ENCODE data around the gene HAGH. TPM values are rescaled to one million over a fixed set of nuclear protein-coding genes. Genes with fewer than 3 reads are reported as not detected.

The HAGH gene
- polyA plus RNA-seq, 4 donors: 49.4 to 167 (median 102) TPM

- Histone ChIP-seq H3K36me3 (ENCODE audit: control insufficient read depth in 3 of 3, insufficient read depth in 2 of 3, low read depth in 1 of 3, low read length in 3 of 3) (peaks cover 0 to 38% (median 4%) of the 10 kb centered on the region in 3 donors), H3K4me1 (ENCODE audit: control insufficient read depth in 3 of 3, insufficient read depth in 2 of 3, low read depth in 1 of 3, low read length in 2 of 3) (peaks cover 0 to 22% (median 0%) of the 10 kb centered on the region in 3 donors), H3K9me3 (ENCODE audit: control insufficient read depth in 2 of 2, insufficient read depth in 1 of 2, low read depth in 1 of 2, low read length in 1 of 2) (peaks cover 0 to 15% of the 10 kb centered on the region in 2 donors), H3K4me3 (ENCODE audit: low read depth in 1 of 3, low read length in 3 of 3) (peak within 1 kb of the TSS in 1 of 3 donors; percentile 29), H3K27ac (ENCODE audit: low read depth in 1 of 3, low read length in 2 of 3) (peak within 1 kb of the TSS in 1 of 3 donors; percentile 33), H3K27me3 (ENCODE audit: control insufficient read depth in 3 of 3, insufficient read depth in 3 of 3, low read length in 3 of 3) (no peaks in the 10 kb centered on the region)
- FAIRE-seq: no peak
- peak in 1 of 2 donors; percentile 48 for DNase-seq
- WGBS, 3 donors: 23 to 55% (median 39%) methylated on average over 21 to 28 of the region's 28 CpGs
These were observed 32.9 kb downstream of the HAGH start, which contains the start of gene IGFALS for GRCh38 chr16:1793578-1794220. TSS of gene IGFALS (minus strand) at chr16:1793705. CDS start at chr16:1793652, 53 bp downstream.

- 81 to 88% (median 87%) methylated on average over 25 to 33 of the region's 33 CpGs for WGBS, 3 donors
- peak overlapping the region in 1 of 3 donors; percentile 29 for H3K4me3 ChIP-seq (ENCODE audit: low read depth in 1 of 3, low read length in 3 of 3)
- H3K4me1 ChIP-seq (ENCODE audit: control insufficient read depth in 3 of 3, insufficient read depth in 2 of 3, low read depth in 1 of 3, low read length in 2 of 3): peaks cover 0 to 22% (median 0%) of the 10 kb centered on the region in 3 donors
- DNase-seq (no peak), FAIRE-seq (no peak)
- no peak overlapping the region for H3K27ac ChIP-seq (ENCODE audit: low read depth in 1 of 3, low read length in 2 of 3)
- peaks cover 0 to 8% of the 10 kb centered on the region in 2 donors for H3K9me3 ChIP-seq (ENCODE audit: control insufficient read depth in 2 of 2, insufficient read depth in 1 of 2, low read depth in 1 of 2, low read length in 1 of 2)
- H3K36me3 ChIP-seq (ENCODE audit: control insufficient read depth in 3 of 3, insufficient read depth in 2 of 3, low read depth in 1 of 3, low read length in 3 of 3): peaks cover 0 to 45% (median 4%) of the 10 kb centered on the region in 3 donors
- H3K27me3 ChIP-seq (ENCODE audit: control insufficient read depth in 3 of 3, insufficient read depth in 3 of 3, low read length in 3 of 3): no peaks in the 10 kb centered on the region
These were observed 33.6 kb downstream of the HAGH start for GRCh38 chr16:1792836-1793577.

- no peak overlapping the region for H3K4me3 ChIP-seq (ENCODE audit: low read depth in 1 of 3, low read length in 3 of 3)
- H3K9me3 ChIP-seq (ENCODE audit: control insufficient read depth in 2 of 2, insufficient read depth in 1 of 2, low read depth in 1 of 2, low read length in 1 of 2): peaks cover 0 to under 1% of the 10 kb centered on the region in 2 donors
- H3K36me3 ChIP-seq (ENCODE audit: control insufficient read depth in 3 of 3, insufficient read depth in 2 of 3, low read depth in 1 of 3, low read length in 3 of 3): peaks cover 0 to 54% (median 4%) of the 10 kb centered on the region in 3 donors
- H3K4me1 ChIP-seq (ENCODE audit: control insufficient read depth in 3 of 3, insufficient read depth in 2 of 3, low read depth in 1 of 3, low read length in 2 of 3): peaks cover 0 to 22% (median 0%) of the 10 kb centered on the region in 3 donors
- 88 to 92% (median 91%) methylated on average over 57 to 59 of the region's 59 CpGs for WGBS, 3 donors
- H3K27me3 ChIP-seq (ENCODE audit: control insufficient read depth in 3 of 3, insufficient read depth in 3 of 3, low read length in 3 of 3): no peaks in the 10 kb centered on the region
- FAIRE-seq (no peak), DNase-seq (no peak)
- no peak overlapping the region for H3K27ac ChIP-seq (ENCODE audit: low read depth in 1 of 3, low read length in 2 of 3)
These were observed 34.4 kb downstream of the HAGH start for GRCh38 chr16:1791943-1792812.

GRCh38 chr16:1791256-1791942 lies 35.2 kb downstream of the HAGH start:
- no peak overlapping the region for H3K27ac ChIP-seq (ENCODE audit: low read depth in 1 of 3, low read length in 2 of 3)
- 94 to 96% (median 94%) methylated on average over 49 to 53 of the region's 53 CpGs for WGBS, 3 donors
- H3K4me3 ChIP-seq (ENCODE audit: low read depth in 1 of 3, low read length in 3 of 3): no peak overlapping the region
- DNase-seq (no peak), FAIRE-seq (no peak)
- peaks cover 0 to 22% (median 0%) of the 10 kb centered on the region in 3 donors for H3K4me1 ChIP-seq (ENCODE audit: control insufficient read depth in 3 of 3, insufficient read depth in 2 of 3, low read depth in 1 of 3, low read length in 2 of 3)
- H3K36me3 ChIP-seq (ENCODE audit: control insufficient read depth in 3 of 3, insufficient read depth in 2 of 3, low read depth in 1 of 3, low read length in 3 of 3): peaks cover 0 to 61% (median 4%) of the 10 kb centered on the region in 3 donors
- no peaks in the 10 kb centered on the region for H3K9me3 ChIP-seq (ENCODE audit: control insufficient read depth in 2 of 2, insufficient read depth in 1 of 2, low read depth in 1 of 2, low read length in 1 of 2)
- H3K27me3 ChIP-seq (ENCODE audit: control insufficient read depth in 3 of 3, insufficient read depth in 3 of 3, low read length in 3 of 3): no peaks in the 10 kb centered on the region

- FAIRE-seq: no peak
- H3K27me3 ChIP-seq (ENCODE audit: control insufficient read depth in 3 of 3, insufficient read depth in 3 of 3, low read length in 3 of 3): no peaks in the 10 kb centered on the region
- H3K4me3 ChIP-seq (ENCODE audit: low read depth in 1 of 3, low read length in 3 of 3): no peak overlapping the region
- H3K36me3 ChIP-seq (ENCODE audit: control insufficient read depth in 3 of 3, insufficient read depth in 2 of 3, low read depth in 1 of 3, low read length in 3 of 3): peaks cover 0 to 68% (median 4%) of the 10 kb centered on the region in 3 donors
- H3K9me3 ChIP-seq (ENCODE audit: control insufficient read depth in 2 of 2, insufficient read depth in 1 of 2, low read depth in 1 of 2, low read length in 1 of 2): no peaks in the 10 kb centered on the region
- WGBS, 3 donors: 92 to 94% (median 93%) methylated on average over 38 to 44 of the region's 44 CpGs
- H3K4me1 ChIP-seq (ENCODE audit: control insufficient read depth in 3 of 3, insufficient read depth in 2 of 3, low read depth in 1 of 3, low read length in 2 of 3): peaks cover 0 to 22% (median 0%) of the 10 kb centered on the region in 3 donors
- H3K27ac ChIP-seq (ENCODE audit: low read depth in 1 of 3, low read length in 2 of 3): no peak overlapping the region
- no peak for DNase-seq
These were observed 35.9 kb downstream of the HAGH start for GRCh38 chr16:1790611-1791255.

- WGBS, 3 donors: 92 to 95% (median 93%) methylated on average over 13 to 15 of the region's 15 CpGs
- DNase-seq: no peak
- Histone ChIP-seq H3K9me3 (ENCODE audit: control insufficient read depth in 2 of 2, insufficient read depth in 1 of 2, low read depth in 1 of 2, low read length in 1 of 2) (no peaks in the 10 kb centered on the region), H3K36me3 (ENCODE audit: control insufficient read depth in 3 of 3, insufficient read depth in 2 of 3, low read depth in 1 of 3, low read length in 3 of 3) (peaks cover 0 to 73% (median 4%) of the 10 kb centered on the region in 3 donors), H3K4me1 (ENCODE audit: control insufficient read depth in 3 of 3, insufficient read depth in 2 of 3, low read depth in 1 of 3, low read length in 2 of 3) (peaks cover 0 to 19% (median 0%) of the 10 kb centered on the region in 3 donors), H3K4me3 (ENCODE audit: low read depth in 1 of 3, low read length in 3 of 3) (no peak overlapping the region), H3K27me3 (ENCODE audit: control insufficient read depth in 3 of 3, insufficient read depth in 3 of 3, low read length in 3 of 3) (no peaks in the 10 kb centered on the region), H3K27ac (ENCODE audit: low read depth in 1 of 3, low read length in 2 of 3) (no peak overlapping the region)
- FAIRE-seq: no peak
These were observed 36.4 kb downstream of the HAGH start for GRCh38 chr16:1790261-1790610.

GRCh38 chr16:1789643-1790045 lies 37.0 kb downstream of the HAGH start:
- H3K9me3 ChIP-seq (ENCODE audit: control insufficient read depth in 2 of 2, insufficient read depth in 1 of 2, low read depth in 1 of 2, low read length in 1 of 2): no peaks in the 10 kb centered on the region
- no peaks in the 10 kb centered on the region for H3K27me3 ChIP-seq (ENCODE audit: control insufficient read depth in 3 of 3, insufficient read depth in 3 of 3, low read length in 3 of 3)
- no peak overlapping the region for H3K4me3 ChIP-seq (ENCODE audit: low read depth in 1 of 3, low read length in 3 of 3)
- H3K36me3 ChIP-seq (ENCODE audit: control insufficient read depth in 3 of 3, insufficient read depth in 2 of 3, low read depth in 1 of 3, low read length in 3 of 3): peaks cover 0 to 78% (median 4%) of the 10 kb centered on the region in 3 donors
- H3K27ac ChIP-seq (ENCODE audit: low read depth in 1 of 3, low read length in 2 of 3): no peak overlapping the region
- peaks cover 0 to 13% (median 0%) of the 10 kb centered on the region in 3 donors for H3K4me1 ChIP-seq (ENCODE audit: control insufficient read depth in 3 of 3, insufficient read depth in 2 of 3, low read depth in 1 of 3, low read length in 2 of 3)
- DNase-seq: no peak
- no peak for FAIRE-seq
- 77 to 86% (median 82%) methylated on average over 18 to 25 of the region's 25 CpGs for WGBS, 3 donors
